Loucy (cell line): ENCODE data around the gene KDELR3.

ENCODE experiments used
- H2AFZ ChIP-seq: fragments of 200-600 bp; sonication (generic); 2 replicates; pipeline ENCODE4 v1.6.0; 2016; ENCODE audit warnings: antibody characterized with exemption, mild to moderate bottlenecking, low read length, moderate library complexity
- H3F3A ChIP-seq: fragments of 200-600 bp; 2 replicates; pipeline ENCODE4 v1.6.0; 2016; ENCODE audit warnings: antibody characterized with exemption, low read depth, mild to moderate bottlenecking
- H3K27me3 ChIP-seq: fragments of 200-600 bp; sonication (generic); 2 replicates; pipeline ENCODE4 v1.6.1; 2014; ENCODE audit warnings: low read length, mild to moderate bottlenecking; ENCODE audit not compliant: insufficient read depth, poor library complexity, severe bottlenecking
- H3K36me3 ChIP-seq: fragments of 200-600 bp; sonication (generic); 2 replicates; pipeline ENCODE4 v1.6.1; 2016; ENCODE audit warnings: low read length; ENCODE audit not compliant: insufficient read depth
- H3K4me1 ChIP-seq: fragments of 200-600 bp; sonication (generic); 2 replicates; pipeline ENCODE4 v1.5.1; 2014; ENCODE audit warnings: low read length, mild to moderate bottlenecking; ENCODE audit not compliant: insufficient read depth, poor library complexity, severe bottlenecking
- H3K4me2 ChIP-seq: fragments of 200-600 bp; sonication (generic); 2 replicates; pipeline ENCODE4 v1.6.0; 2014; ENCODE audit warnings: antibody characterized with exemption, low read length, low read depth, mild to moderate bottlenecking; ENCODE audit not compliant: poor library complexity, severe bottlenecking
- H3K4me3 ChIP-seq: fragments of 200-600 bp; sonication (generic); 2 replicates; pipeline ENCODE4 v1.5.1; 2014; ENCODE audit warnings: low read length, mild to moderate bottlenecking, mixed read lengths; ENCODE audit not compliant: poor library complexity, severe bottlenecking
- H3K79me2 ChIP-seq: fragments of 200-600 bp; sonication (generic); 2 replicates; pipeline ENCODE4 v1.6.1; 2014; ENCODE audit warnings: low read length; ENCODE audit not compliant: insufficient read depth
- H3K9ac ChIP-seq: fragments of 200-600 bp; sonication (generic); 2 replicates; pipeline ENCODE4 v1.6.0; 2014; ENCODE audit warnings: mild to moderate bottlenecking, low read depth, low read length, moderate library complexity; ENCODE audit not compliant: poor library complexity, severe bottlenecking
- H3K9me2 ChIP-seq: fragments of 200-600 bp; sonication (generic); replicated peaks from 2 replicates; pipeline ENCODE4 v1.6.1; 2016; ENCODE audit warnings: low read depth, low read length, mixed read lengths
- H3K9me3 ChIP-seq: fragments of 200-600 bp; sonication (generic); 2 replicates; pipeline ENCODE4 v1.6.1; 2014; ENCODE audit warnings: mild to moderate bottlenecking, antibody characterized with exemption, low read length, low read depth; ENCODE audit not compliant: insufficient read depth
- H4K20me1 ChIP-seq: fragments of 200-600 bp; sonication (generic); 2 replicates; pipeline ENCODE4 v1.6.0; 2014; ENCODE audit warnings: antibody characterized with exemption, low read length, mild to moderate bottlenecking; ENCODE audit not compliant: insufficient read depth, poor library complexity, severe bottlenecking
- CTCF ChIP-seq: fragments of 200-600 bp; sonication (generic); conservative IDR thresholded peaks from 2 replicates; pipeline ENCODE4 v1.5.1; 2014; ENCODE audit warnings: mild to moderate bottlenecking, antibody characterized with exemption, low read length
- EZH2phosphoT487 ChIP-seq: fragments of 200-600 bp; IDR thresholded peaks from 2 replicates; pipeline ENCODE4 v1.6.1; 2018; ENCODE audit warnings: antibody characterized with exemption, mild to moderate bottlenecking, moderate library complexity, borderline replicate concordance

The KDELR3 gene

DNA sequence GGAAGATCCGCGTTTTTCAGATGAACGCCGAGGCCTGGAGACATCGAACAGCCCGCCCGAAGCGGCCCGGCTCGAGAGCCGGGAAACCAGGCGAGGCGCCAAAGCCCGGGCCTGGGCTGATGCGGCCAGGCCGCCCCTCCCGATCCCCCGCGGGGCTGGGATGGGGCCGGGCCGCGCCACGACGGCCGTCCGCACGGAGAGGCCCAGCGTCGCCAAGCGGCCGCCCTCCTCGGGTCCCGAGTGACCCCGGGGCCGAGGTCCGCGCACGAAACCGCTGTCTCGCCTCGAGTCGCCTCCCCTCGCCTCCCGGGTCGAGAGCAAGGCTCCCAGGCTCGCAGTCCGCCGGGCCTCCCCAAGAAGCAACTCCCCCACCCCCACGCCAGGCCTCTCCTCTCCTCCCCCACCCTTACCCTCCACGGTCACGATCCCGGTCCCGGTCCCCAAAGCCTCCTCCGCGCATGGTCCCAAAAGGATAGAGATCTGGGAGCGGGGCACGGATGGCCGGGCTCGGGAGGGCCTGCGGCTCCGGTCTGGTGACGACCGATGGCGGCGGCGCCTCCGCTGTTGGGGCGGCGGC is 37.7 kb downstream of the KDELR3 start:
- no peak for TF ChIP-seq CTCF
- TF ChIP-seq EZH2phosphoT487 = no peak
- H3K9ac ChIP-seq = peak overlapping the region; percentile 91
- peak overlapping the region; percentile 74 for H2AFZ ChIP-seq
- no peaks in the 10 kb centered on the region for H3F3A ChIP-seq
- peaks cover 59% of the 10 kb centered on the region for H3K79me2 ChIP-seq
- peaks cover 48% of the 10 kb centered on the region for H4K20me1 ChIP-seq
- peaks cover 46% of the 10 kb centered on the region for H3K4me1 ChIP-seq
- H3K4me2 ChIP-seq = peak overlapping the region; percentile 99
- H3K9me3 ChIP-seq = no peaks in the 10 kb centered on the region
- peak overlapping the region; percentile 91 for H3K4me3 ChIP-seq
- H3K27me3 ChIP-seq = no peaks in the 10 kb centered on the region
- peaks cover 8% of the 10 kb centered on the region; the same call in 1 of the 2 replicates for H3K36me3 ChIP-seq
- H3K9me2 ChIP-seq = no peaks in the 10 kb centered on the region

GRCh38 chr22:38506118-38506962 is 38.4 kb downstream of the KDELR3 start, which contains the start of gene DDX17:
Gene DDX17 (minus strand): TSS chr22:38506311.
- no peak for TF ChIP-seq CTCF
- TF ChIP-seq EZH2phosphoT487 = no peak
- Histone ChIP-seq H3K27me3 (no peaks in the 10 kb centered on the region), H4K20me1 (peaks cover 41% of the 10 kb centered on the region), H3K4me2 (peak within 1 kb of the TSS; percentile 99), H3K9me3 (no peaks in the 10 kb centered on the region), H2AFZ (peak within 1 kb of the TSS; percentile 98), H3F3A (no peaks in the 10 kb centered on the region), H3K36me3 (peaks cover 4% of the 10 kb centered on the region; the same call in 1 of the 2 replicates), H3K9me2 (no peaks in the 10 kb centered on the region), H3K79me2 (peaks cover 52% of the 10 kb centered on the region), H3K4me3 (peak within 1 kb of the TSS; percentile 91), H3K4me1 (peaks cover 40% of the 10 kb centered on the region), H3K9ac (peak within 1 kb of the TSS; percentile 91)

GRCh38 chr22:38510416-38510970 is 42.6 kb downstream of the KDELR3 start:
- Histone ChIP-seq H3K9me2 (no peaks in the 10 kb centered on the region), H4K20me1 (no peaks in the 10 kb centered on the region), H3K79me2 (peaks cover 11% of the 10 kb centered on the region), H3F3A (no peaks in the 10 kb centered on the region), H3K27me3 (no peaks in the 10 kb centered on the region), H3K9ac (no peak overlapping the region), H3K4me2 (no peak overlapping the region), H3K4me1 (peaks cover 7% of the 10 kb centered on the region), H2AFZ (no peak overlapping the region), H3K4me3 (no peak overlapping the region), H3K9me3 (no peaks in the 10 kb centered on the region), H3K36me3 (no peaks in the 10 kb centered on the region)
- TF ChIP-seq EZH2phosphoT487 (no peak), CTCF (no peak)
